ENCODE results near the gene TRABD2A. TPM values are rescaled to one million over a fixed set of nuclear protein-coding genes. Genes with fewer than 3 reads are reported as not detected.

TRABD2A gene
- total and polyA plus RNA-seq, 9 of the 15 experiments (the other 6 are each of a cell fraction or from before 2014, with no cell fraction given), result 0.07 to 0.45 (median 0.25) TPM

- TF ChIP-seq ARID4B (CRISPR knock-in tag; IDR thresholded peaks at IDR 0.05) (no peak), CXXC5 (CRISPR knock-in tag; IDR thresholded peaks at IDR 0.05) (peak; percentile 49; the same call in 1 of the 2 replicates), HDAC1 (IDR thresholded peaks at IDR 0.05) (peak in 1 of 2 experiments; percentile 46; a peak in 2 of 4 replicates), CCAR2 (IDR thresholded peaks at IDR 0.05; ENCODE audit: low read depth, low read length) (no peak), TSHZ1 (CRISPR knock-in tag; IDR thresholded peaks at IDR 0.05) (no peak), ATF2 (CRISPR knock-in tag; IDR thresholded peaks at IDR 0.05) (no peak), NFIX (CRISPR knock-in tag; IDR thresholded peaks at IDR 0.05; ENCODE audit: low read depth) (no peak), ZNF551 (CRISPR knock-in tag; IDR thresholded peaks at IDR 0.05) (no peak), FOXO4 (CRISPR knock-in tag; IDR thresholded peaks at IDR 0.05) (0 out of 2 replicates have a peak, but pooled peaks have one; percentile 50), SPI1 (IDR thresholded peaks at IDR 0.05; ENCODE audit: borderline replicate concordance, low read depth, low read length) (peak; percentile 95), MAFG (tag; conservative IDR thresholded peaks at IDR 0.05) (no peak)
Observed at GRCh38 chr2:84906900-84907714, 26.2 kb upstream of the TRABD2A start (continued).
